CD4-positive, alpha-beta T cell treated with Interleukin-2 at 100 ng/mL for 4 hours (primary cell): ENCODE data around the gene SLC17A9.

Experiments
- DNase-seq: peaks from one replicate; pipeline ENCODE4 v3.0.0-alpha.2; 2020; ENCODE audit warnings: low spot score

Gene SLC17A9

DNA sequence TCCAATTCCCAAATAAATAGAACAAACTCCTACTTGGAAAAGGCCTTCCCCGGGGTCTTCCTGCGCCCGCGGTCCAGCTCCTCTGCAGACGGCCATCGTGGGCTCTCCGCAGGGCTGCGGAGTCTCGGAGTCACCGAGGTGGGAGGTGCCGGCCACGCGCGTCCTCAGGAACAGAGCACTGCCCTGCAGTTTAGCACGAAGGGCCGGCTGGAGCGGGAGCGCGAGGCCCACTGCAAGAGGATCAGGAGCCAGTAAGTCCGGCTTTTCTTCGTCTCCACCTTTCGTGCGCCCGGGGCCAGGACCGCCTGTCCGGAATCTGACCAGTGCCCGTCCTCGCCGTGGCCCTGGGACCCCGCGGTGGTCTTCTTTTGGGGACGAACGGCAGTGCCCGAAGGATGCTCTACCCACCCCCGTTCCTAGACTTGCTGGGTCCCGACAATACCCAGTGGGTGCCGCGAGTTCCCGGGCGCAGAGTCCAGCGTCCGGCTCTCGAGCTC is 52.9 kb downstream of the SLC17A9 start:
- no peak for DNase-seq

DNA sequence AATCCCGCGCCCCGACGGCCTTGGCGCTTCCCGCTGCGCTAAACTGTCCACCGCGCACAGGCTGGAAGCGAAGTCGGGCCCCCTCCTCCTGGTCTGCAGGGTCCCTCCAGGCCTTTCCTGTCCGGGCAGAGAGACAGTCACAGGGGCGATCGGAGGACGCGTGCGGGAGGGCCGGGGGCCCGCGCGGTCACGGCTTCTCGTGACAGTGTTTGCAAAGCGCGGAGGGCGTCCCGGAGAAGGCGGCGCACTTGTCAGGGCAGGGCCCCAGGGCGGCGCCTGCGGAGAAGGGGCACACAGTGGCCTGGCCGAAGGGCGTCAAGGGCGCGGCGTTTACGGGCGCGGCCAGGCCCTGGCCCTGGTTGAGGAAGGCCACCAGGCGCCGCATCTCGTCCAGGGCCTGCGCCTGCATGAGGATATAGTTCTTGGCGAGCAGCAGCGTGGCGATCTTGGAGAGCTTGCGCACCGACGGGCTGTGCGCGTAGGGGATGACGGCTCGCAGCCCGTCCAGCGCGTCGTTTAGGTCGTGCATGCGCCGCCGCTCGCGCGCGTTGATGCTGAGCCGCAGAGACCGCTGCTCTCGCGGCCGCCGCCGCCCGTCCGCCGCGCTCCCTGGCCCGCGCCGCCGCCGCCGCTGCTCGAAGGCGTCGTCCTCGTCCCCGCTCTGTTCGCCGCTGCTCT is 53.5 kb downstream of the SLC17A9 start:
- no peak for DNase-seq

DNA sequence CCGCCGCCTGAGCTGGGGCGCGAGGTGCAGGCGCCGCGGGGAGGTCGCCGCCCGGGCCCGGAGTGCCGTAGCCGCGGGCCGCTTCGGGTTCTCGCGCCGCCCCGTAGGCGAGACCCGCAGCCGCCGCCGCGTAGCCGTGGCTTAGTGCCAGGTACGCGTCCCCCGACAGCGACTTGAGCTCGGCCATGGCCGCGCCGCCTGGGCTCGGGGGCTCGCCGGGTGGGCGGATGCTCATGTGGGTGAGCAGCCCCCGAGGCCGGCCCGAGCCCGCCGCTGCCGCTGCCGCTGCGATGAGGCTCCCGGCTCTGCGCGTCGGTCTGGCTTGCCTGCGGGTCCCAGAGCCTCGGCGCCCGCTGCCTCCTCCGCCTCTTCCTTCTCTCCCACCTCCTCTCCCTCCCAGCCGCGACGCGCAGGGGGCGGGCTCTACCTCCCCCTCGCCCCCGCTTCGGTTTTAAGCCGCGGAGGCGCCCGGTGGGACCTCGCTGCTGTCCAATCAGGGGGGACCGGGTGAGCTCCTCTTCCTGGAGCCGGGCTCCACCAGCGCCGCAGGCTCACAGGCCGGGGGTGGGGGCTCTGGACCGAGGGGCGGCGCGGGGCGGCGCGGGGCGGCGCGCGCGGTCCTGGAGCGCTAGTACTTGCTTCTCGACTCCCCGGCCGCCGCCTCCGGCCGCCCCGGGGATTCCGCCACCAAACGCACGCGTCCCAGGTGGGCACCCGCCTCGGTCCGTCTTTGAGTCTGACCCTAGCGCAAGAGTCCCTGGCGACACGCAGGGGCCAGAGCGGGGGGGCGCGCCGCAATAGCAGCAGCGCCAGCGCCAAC is 54.2 kb downstream of the SLC17A9 start, which contains the start of gene BHLHE23:
TSS of gene BHLHE23 (minus strand) at position 425 of the 820 bp plus-strand sequence. CDS start at position 235, 190 bp downstream.
- no peak for DNase-seq

DNA sequence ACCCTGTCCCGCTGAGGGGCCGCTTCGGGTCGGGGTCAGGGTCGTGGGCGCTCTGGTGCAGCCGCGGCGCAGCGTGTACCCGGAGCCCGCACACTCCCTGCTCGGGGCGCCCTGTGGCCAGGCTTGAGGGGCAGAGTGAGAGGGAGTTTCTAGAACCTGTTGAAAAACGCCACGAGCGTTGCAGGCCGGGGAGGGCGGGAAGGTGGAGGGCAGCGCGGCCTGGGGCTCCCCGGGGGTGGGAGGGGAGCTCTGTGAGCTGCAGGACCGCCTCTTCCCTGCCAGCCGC is 54.8 kb downstream of the SLC17A9 start:
- DNase-seq = no peak

DNA sequence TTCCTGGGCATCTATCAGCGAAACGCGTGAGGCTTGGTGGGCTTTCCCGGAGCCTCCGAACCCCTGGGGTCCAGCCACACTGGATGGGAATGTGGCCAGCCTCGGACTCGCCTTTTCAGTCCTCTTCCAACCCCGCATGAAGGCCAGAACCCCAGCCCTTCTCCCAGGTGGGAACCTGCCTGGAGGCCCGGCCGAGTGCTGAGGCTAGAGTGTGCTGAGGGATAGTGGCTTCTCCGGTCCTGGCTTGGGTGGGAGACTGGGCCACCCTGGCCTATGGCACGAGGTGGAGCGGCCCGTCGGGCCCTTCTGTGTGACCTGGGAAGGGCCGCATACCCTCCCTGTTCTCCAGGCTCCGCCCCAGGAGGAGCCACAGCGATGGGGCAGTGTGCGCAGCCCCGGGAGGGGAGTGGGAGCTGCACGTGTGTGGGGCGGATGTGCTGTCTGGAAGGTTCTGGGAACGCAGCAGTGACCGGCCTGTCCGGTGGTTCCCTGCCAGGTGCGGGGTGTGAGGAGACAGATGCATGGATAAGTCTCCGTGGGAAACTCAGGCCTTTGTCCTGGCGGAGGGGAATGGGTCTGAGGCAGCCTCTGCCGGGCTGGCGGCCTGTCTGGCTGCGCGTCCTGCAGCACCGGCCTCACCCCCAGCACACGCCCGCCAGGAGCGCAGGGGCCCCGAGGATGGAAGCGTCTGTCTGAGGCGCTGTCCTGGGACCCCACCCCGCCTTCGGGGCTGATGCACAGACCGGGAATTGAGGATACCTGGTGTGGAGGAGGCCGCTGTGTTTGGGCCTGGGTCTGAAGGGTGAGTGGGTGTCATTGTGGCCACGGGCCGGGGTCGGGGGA is 55.4 kb downstream of the SLC17A9 start:
- DNase-seq = no peak

DNA sequence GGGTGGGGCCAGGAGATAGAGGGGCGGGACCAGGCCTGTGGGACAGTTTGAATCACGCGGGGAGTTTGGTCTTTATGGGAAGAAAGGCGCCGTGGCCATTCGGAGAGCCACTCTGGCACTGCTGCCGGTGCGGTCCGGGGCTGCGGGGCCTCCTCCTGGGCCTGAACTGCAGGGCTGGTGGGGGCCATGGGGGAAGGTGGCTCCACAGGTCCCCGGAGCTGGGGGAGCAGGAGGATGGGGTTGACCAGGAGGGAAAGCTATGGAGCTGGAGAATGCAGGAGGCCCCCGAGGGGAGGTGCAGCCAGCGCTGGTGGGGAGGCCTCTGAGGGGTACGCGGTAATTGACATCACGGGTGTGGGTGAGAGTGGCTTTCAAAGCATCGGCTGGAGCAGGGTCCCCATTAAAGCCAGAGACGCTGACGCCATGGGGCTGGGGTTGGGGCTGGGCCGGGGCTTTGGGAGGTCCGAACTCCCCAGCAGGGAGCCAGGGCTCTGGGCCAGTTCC is 56.1 kb downstream of the SLC17A9 start:
- DNase-seq = no peak

DNA sequence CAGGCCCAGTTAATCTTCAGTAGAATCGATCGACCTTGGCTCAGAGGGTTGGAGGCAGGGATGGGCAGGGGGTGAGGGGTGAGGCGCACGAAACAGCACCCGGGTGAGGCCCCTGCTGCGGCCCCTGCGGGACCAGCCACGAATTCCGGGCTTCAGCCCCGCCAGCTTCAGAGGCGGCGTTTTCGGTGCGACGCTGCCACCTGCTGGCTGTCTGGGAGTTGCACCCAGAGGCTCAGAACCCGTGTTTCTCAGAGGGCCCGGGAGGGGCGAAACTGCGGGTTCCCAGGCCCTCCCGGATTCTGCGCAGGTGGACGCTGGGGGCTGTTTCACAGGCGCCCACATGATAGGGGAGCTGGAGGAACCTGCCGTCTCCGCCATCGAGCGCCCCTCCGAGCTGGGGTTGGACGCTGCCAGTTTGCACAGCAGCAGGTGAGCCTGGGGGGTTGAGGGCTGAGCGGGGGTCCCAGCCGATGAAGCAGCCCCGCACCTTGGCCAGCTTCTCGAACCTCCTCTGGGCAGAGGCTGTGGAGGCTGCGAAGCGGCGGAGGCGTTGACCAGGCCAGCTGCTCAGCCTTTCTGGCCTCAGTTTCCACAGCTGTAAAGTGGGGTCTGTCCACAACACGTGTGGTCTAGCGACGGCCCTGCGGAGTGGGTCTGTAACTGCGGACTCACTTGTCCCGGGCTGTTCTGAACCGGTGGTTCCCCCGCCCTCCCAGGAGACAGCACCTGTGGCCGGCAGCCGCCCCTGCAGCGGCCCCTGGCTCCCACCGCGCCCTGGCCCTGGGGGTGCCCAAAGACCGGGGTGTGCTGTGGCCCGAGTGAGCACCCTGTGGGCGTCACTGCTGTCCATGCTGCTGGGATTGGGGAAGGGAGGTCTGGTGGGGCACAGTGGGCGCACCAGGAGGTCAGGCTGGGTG is 56.8 kb downstream of the SLC17A9 start:
- DNase-seq = peak; percentile 85

- DNase-seq = peak; percentile 52
Observed at GRCh38 chr20:63009988-63010769, 57.7 kb downstream of the SLC17A9 start.

DNA sequence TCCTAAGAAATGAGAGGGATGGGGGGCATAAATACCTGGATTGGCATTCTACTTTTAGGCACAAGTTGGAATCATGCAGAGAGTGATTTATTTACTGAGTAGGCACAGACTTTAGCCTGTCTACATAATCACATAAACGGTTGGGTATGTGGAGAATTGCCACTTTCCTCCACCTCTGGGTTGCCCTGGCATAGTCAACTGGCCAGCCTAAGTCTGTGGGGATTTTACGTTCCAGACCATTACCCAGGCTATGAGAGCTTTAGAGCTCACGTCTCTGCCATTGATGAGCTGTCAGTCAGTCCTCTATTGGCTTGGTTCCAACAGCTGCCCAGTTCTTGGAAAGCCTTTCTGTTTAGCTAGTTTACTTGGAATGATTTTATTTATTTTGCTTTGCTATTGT is 59.3 kb downstream of the SLC17A9 start:
- no peak for DNase-seq

DNA sequence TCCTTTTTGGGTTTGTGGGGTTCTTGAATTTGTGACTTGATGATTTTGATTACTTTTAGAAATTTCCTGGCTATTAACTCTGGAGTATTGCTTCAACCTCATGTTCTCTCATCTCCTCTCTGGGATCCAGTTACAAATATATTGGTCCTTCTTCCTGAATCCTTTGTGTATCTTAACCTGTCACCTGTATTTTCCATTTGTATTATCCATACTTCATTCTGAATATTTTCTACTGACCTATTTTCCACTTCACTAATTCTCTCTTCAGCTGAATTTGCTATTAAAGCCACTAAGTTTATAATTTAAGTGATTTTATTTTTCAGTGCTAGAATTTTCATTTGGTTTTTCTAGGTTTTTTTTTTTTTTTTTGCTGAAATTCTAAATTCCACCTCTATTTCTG is 60.7 kb downstream of the SLC17A9 start:
- no peak for DNase-seq

GRCh38 chr20:63014287-63014686 is 61.8 kb downstream of the SLC17A9 start:
- no peak for DNase-seq

DNA sequence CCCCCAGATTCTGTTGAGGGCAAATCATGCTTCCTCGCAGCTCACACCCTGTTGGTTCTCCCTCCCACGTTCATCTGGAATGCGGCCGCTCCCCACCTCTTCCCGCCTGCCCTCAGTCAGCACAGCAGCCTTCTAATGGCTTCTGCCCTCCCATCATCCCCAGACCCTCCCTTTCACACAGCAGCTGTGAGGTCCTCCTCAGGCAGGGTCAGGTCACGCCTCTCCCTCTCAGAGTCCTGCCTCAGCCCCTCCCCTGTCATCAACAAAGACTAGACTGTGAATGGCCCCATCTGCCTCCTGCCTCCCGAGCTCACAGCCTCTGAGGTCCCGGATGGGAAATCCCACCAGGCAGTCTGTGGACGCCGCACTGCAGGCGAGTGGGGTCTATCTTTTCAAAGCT is 62.2 kb downstream of the SLC17A9 start:
- DNase-seq = no peak

GRCh38 chr20:63015147-63015661 is 62.7 kb downstream of the SLC17A9 start:
- DNase-seq = no peak

GRCh38 chr20:63015662-63016361 is 63.3 kb downstream of the SLC17A9 start:
- no peak for DNase-seq

- DNase-seq = no peak
Observed at GRCh38 chr20:63016514-63017075, 64.1 kb downstream of the SLC17A9 start.

DNA sequence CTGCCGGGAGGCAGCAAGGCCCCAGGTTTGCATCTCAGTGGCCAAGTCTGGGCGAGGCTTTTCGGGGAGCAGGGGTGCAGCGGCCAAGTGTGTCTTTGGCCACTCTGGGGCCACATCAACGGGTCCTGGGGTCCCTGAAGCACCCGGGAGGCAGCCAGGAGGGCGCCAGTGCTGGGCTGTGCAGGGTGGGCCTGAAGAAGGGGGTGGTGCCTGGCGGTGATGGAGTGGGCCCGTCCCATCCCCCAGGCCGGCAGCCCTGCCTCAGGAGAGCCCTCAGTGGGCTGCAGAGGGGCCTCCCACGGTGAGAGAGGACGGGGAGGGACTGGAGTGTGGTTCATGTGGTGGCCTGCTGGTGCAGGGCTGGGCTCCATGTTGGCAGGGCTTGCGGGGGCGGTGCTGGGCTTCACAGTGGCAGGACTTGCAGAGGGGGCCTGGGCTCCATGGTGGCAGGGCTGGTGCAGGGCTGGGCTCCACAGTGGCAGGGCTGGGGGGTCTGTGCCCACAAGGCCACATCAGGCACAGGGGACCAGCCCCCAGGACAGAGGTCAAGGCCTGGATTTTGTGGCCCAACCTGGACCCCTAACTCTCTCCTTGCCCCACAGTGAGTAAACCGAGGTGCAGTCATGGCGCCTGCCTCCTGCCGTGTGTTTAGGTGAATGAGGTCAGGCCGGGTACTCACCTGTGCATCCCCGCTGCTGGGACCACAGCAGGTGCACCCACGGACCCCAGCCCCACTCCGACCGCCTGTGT is 64.7 kb downstream of the SLC17A9 start:
- no peak for DNase-seq

DNA sequence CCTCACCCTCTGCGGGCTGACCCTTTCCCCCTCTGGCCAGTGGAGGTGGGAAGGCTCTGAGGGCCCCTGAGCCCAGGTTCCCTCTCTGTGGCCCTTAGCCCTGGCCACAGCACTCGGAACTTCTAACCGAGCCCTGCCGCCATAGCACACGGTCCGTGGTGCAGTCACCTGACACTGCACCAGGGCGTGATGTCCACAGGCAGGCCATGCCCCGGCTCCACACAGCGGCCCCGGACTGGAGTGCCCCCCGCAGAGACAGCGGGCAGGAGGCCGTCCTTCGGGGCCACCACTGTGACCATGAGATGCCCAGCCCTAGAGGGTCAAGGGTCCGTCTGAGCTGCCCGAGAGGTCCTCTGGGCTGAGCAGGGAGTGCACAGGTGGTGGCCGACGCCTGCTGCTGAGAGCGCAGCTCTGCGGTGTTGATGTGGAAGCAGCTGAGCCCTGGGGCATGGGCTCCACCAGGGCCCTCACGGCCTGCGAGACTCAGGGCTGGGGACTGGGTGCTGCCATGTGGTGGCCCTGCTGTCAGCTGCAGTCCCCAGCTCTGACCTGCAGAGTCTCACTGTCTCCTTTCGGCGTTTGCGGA is 65.4 kb downstream of the SLC17A9 start:
- DNase-seq = no peak
